ENCODE data around the gene CDKN2B. TPM values are rescaled to one million over a fixed set of nuclear protein-coding genes. Genes with fewer than 3 reads are reported as not detected.
"Not testable (repeated sequence)": the region's sequence is repeated elsewhere in the genome, so short reads cannot be mapped to it uniquely, and the experiment has no call there.

Gene CDKN2B
- polyA plus RNA-seq, 2 of the 4 experiments (the other 2 are of a cell fraction), result not detected

DNA sequence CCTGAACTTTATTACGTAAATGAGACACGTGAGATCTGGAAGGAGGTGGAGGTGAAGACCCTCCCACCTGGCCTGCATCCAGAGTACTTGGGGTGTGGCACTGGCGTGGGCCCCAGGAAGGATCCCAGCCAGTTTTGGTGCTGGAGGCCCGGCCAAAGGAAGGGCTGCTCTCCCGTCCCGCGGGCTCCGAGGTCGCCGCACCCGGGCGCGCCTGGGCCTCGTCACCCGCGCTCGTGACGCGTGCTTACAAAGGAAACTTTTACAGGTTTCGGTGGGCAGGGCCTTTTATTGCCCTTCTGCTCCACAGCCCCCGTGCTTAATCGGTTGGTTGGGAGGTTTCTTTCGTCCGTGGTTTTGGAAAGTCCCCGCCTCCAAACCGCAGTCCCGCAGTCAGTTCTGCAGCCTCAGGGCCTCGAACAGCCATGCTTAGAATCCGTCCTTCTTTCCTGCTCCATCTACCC, 44.1 kb downstream of the CDKN2B start:
- ChIA-PET CTCF (no interaction called here), POLR2A (no interaction called here)
- ATAC-seq, result no peak
- no peaks in the 10 kb centered on the region for H3K9me3 ChIP-seq
- no peaks in the 10 kb centered on the region for H3K4me1 ChIP-seq
- no peak overlapping the region for H3K4me3 ChIP-seq
- no CpG with 5 or more reads among the region's 29 CpGs for WGBS (ENCODE audit: missing lambda C conversion rate)
- H3K4me2 ChIP-seq, result no peak overlapping the region
- no peak for DNase-seq (ENCODE audit: low read depth in 1 of 2, low spot score in 1 of 2)
- no peak for FAIRE-seq
- H3K27ac ChIP-seq, result no peak overlapping the region
- TF ChIP-seq JUN (IDR thresholded peaks at IDR 0.05) (no peak), CBX2 (IDR thresholded peaks at IDR 0.05; ENCODE audit: borderline replicate concordance, low read depth) (no peak)

DNA sequence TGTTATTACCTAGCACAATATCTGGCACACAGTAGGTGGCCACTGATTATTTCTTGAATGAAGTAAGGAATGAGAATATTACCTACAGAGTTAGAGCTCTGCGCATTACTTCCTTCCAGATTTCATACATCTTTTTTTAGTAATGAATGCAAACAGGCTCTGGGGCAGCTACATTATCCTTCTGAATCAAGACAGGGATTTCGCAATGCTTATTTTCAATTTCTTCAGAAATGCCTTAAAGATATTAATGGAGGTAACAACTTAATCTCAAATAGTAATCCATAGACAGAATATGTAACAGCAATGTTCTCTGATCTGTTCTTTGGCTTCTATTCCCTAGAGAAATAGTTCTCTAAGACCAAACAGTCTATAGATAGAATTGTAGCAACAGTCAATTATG, 47.5 kb downstream of the CDKN2B start:
- Histone ChIP-seq H3K4me1 (no peaks in the 10 kb centered on the region), H3K4me3 (no peak overlapping the region), H3K27ac (no peak overlapping the region), H3K9me3 (no peaks in the 10 kb centered on the region), H3K4me2 (no peak overlapping the region)
- CTCF ChIA-PET, result no interaction called here
- ATAC-seq (no peak), DNase-seq (ENCODE audit: low read depth in 1 of 2, low spot score in 1 of 2) (no peak), FAIRE-seq (no peak)
- POLR2A ChIA-PET, result no interaction called here
- TF ChIP-seq EHMT2 (IDR thresholded peaks at IDR 0.05; ENCODE audit: low read depth), result no peak
- no peak for TF ChIP-seq CHD2 (IDR thresholded peaks at IDR 0.05; ENCODE audit: low read length, partially characterized antibody)
- TF ChIP-seq, protein P1, sequence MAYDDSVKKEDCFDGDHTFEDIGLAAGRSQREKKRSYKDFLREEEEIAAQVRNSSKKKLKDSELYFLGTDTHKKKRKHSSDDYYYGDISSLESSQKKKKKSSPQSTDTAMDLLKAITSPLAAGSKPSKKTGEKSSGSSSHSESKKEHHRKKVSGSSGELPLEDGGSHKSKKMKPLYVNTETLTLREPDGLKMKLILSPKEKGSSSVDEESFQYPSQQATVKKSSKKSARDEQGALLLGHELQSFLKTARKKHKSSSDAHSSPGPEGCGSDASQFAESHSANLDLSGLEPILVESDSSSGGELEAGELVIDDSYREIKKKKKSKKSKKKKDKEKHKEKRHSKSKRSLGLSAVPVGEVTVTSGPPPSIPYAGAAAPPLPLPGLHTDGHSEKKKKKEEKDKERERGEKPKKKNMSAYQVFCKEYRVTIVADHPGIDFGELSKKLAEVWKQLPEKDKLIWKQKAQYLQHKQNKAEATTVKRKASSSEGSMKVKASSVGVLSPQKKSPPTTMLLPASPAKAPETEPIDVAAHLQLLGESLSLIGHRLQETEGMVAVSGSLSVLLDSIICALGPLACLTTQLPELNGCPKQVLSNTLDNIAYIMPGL (CRISPR knock-in tag; IDR thresholded peaks at IDR 0.05; ENCODE audit: borderline replicate concordance), result no peak
- no peak for TF ChIP-seq MAFK (IDR thresholded peaks at IDR 0.05; ENCODE audit: partially characterized antibody)
- no peak for TF ChIP-seq TFCP2L1 (CRISPR knock-in tag; IDR thresholded peaks at IDR 0.05)
- no peak for TF ChIP-seq RAD21 (conservative IDR thresholded peaks at IDR 0.05 in 1 of 2, IDR thresholded peaks at IDR 0.05 in 1 of 2)
- TF ChIP-seq RFX5 (IDR thresholded peaks at IDR 0.05), result no peak
- TF ChIP-seq CBX8 (IDR thresholded peaks at IDR 0.05), result no peak
- no peak for TF ChIP-seq KDM5A (IDR thresholded peaks at IDR 0.05)
- TF ChIP-seq, protein P2, sequence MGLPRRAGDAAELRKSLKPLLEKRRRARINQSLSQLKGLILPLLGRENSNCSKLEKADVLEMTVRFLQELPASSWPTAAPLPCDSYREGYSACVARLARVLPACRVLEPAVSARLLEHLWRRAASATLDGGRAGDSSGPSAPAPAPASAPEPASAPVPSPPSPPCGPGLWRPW (IDR thresholded peaks at IDR 0.05), result no peak
- TF ChIP-seq, protein P3, sequence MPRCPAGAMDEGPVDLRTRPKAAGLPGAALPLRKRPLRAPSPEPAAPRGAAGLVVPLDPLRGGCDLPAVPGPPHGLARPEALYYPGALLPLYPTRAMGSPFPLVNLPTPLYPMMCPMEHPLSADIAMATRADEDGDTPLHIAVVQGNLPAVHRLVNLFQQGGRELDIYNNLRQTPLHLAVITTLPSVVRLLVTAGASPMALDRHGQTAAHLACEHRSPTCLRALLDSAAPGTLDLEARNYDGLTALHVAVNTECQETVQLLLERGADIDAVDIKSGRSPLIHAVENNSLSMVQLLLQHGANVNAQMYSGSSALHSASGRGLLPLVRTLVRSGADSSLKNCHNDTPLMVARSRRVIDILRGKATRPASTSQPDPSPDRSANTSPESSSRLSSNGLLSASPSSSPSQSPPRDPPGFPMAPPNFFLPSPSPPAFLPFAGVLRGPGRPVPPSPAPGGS (IDR thresholded peaks at IDR 0.05), result no peak
- WGBS (ENCODE audit: missing lambda C conversion rate), result no CpG with 5 or more reads among the region's 2 CpGs

DNA sequence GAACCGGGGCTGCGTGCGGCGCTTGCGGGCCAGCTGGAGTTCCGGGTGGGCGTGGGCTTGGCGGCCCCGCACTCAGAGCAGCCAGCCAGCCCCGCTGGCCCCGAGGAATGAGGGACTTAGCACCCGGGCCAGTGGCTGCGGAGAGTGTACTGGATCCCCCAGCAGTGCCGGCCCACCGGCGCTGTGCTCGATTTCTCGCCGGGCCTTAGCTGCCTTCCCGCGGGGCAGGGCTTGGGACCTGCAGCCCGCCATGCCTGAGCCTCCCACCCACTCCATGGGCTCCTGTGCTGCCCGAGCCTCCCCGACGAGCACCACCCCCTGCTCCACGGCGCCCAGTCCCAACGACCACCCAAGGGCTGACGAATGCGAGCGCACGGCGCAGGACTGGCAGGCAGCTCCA, 49.8 kb downstream of the CDKN2B start:
- CTCF ChIA-PET; H3K4me2 ChIP-seq; ATAC-seq; FAIRE-seq; H3K4me3 ChIP-seq; POLR2A ChIA-PET; H3K27ac ChIP-seq; H3K9me3 ChIP-seq; DNase-seq (ENCODE audit: low read depth in 1 of 2, low spot score in 1 of 2); H3K4me1 ChIP-seq: not testable (repeated sequence)
- WGBS (ENCODE audit: missing lambda C conversion rate), result no CpG with 5 or more reads among the region's 33 CpGs

DNA sequence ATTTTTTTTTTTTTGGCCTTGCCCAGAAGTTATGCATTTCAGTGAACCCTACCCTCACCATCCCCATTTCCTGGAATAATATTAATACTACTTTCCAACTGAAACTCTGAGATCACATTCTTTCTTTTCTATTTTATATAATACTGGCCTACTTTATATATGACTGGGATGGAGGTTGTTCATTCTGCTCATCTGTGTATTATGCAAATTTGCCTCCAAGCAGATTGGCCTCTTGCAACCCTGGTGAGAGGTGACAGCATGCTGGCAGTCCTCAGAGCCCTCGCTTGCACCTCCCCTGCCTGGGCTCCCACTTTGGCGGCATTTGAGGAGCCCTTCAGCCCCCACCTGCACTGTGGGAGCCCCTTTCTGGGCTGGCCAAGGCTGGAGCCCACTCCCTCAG, 50.3 kb downstream of the CDKN2B start:
- ChIA-PET POLR2A (no interaction called here), CTCF (no interaction called here)
- no peak overlapping the region for H3K4me3 ChIP-seq
- FAIRE-seq (no peak), DNase-seq (ENCODE audit: low read depth in 1 of 2, low spot score in 1 of 2) (no peak), ATAC-seq (no peak)
- H3K9me3 ChIP-seq, result no peaks in the 10 kb centered on the region
- TF ChIP-seq GATA3 (IDR thresholded peaks at IDR 0.05; ENCODE audit: borderline replicate concordance) (no peak), CEBPB (IDR thresholded peaks at IDR 0.05) (no peak), CBX2 (IDR thresholded peaks at IDR 0.05; ENCODE audit: borderline replicate concordance, low read depth) (no peak), CBX8 (IDR thresholded peaks at IDR 0.05) (no peak), EHF (CRISPR knock-in tag; IDR thresholded peaks at IDR 0.05) (no peak), HEYL (CRISPR knock-in tag; IDR thresholded peaks at IDR 0.05) (no peak), SMC3 (IDR thresholded peaks at IDR 0.05) (no peak)
- TF ChIP-seq, protein P3 (IDR thresholded peaks at IDR 0.05), result no peak
- TF ChIP-seq, protein P4, sequence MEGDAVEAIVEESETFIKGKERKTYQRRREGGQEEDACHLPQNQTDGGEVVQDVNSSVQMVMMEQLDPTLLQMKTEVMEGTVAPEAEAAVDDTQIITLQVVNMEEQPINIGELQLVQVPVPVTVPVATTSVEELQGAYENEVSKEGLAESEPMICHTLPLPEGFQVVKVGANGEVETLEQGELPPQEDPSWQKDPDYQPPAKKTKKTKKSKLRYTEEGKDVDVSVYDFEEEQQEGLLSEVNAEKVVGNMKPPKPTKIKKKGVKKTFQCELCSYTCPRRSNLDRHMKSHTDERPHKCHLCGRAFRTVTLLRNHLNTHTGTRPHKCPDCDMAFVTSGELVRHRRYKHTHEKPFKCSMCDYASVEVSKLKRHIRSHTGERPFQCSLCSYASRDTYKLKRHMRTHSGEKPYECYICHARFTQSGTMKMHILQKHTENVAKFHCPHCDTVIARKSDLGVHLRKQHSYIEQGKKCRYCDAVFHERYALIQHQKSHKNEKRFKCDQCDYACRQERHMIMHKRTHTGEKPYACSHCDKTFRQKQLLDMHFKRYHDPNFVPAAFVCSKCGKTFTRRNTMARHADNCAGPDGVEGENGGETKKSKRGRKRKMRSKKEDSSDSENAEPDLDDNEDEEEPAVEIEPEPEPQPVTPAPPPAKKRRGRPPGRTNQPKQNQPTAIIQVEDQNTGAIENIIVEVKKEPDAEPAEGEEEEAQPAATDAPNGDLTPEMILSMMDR (IDR thresholded peaks at IDR 0.05), result no peak
- H3K4me1 ChIP-seq, result no peaks in the 10 kb centered on the region
- WGBS (ENCODE audit: missing lambda C conversion rate), result no CpG with 5 or more reads among the region's 2 CpGs
- no peak overlapping the region for H3K4me2 ChIP-seq
- no peak overlapping the region for H3K27ac ChIP-seq
